GM13977 (cell line): ENCODE measurements around the gene LIPC.

Experiments
- DNase-seq: peaks from one replicate; pipeline ENCODE4 v3.0.0; 2012; ENCODE audit warnings: low spot score
- in situ Hi-C: fragments of 300-500 bp; cut with MboI; formaldehyde crosslinking; loops from one replicate; pipeline ENCODE4 v1.12.0; 2022; ENCODE audit warnings: low sequenced_read_pairs, low pct_unique_long_range_greater_than_20kb, mixed read lengths, inconsistent platforms; ENCODE audit not compliant: unreplicated experiment
- TF ChIP-seq, protein P1 (sequence below): IDR thresholded peaks from 2 replicates; pipeline ENCODE4 v1.5.1; 2012; ENCODE audit warnings: mild to moderate bottlenecking, control low read depth; ENCODE audit not compliant: insufficient read depth; ENCODE audit errors: extremely low read depth, missing control alignments

LIPC gene

DNA sequence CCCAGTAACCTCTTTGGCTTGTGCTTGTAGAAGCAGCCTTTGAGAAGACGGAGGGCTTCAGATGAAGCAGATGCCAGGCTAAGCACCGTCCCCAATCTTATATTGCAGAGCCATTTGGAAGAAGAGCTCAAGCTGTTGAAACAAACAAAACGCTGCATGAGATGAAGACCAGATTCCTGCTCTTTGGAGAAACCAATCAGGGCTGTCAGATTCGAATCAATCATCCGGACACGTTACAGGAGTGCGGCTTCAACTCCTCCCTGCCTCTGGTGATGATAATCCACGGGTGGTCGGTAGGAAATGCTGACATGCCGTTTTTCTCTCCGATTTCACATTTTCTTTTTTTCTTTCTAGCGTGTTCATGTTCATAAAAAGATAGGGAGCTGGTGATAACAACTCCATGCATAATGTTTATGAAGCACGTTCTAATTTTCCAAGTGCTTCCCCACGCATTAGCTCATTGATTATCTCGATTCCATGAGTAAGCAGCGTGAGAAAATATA, 106.5 kb downstream of the LIPC start:
- no peak for DNase-seq

DNA sequence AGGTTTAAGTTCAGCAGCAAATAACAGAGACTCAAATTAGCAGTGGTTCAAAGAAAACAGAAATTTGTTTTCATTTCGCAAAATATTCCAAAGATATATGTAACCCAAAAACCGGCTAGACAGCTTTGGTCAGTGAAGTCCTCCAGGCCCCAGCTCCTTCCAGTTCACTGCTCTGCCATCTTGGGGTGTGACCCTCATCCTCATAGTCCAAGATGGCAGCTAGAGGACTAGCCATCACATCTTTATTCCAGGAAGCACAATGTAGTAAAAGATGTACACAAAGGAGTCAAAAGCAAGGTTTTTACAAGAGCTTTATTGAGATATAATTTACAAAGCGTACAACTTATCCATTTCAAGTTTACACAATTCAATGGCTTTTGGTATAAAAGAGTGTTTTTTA, 107.1 kb downstream of the LIPC start:
- TF ChIP-seq, protein P1, sequence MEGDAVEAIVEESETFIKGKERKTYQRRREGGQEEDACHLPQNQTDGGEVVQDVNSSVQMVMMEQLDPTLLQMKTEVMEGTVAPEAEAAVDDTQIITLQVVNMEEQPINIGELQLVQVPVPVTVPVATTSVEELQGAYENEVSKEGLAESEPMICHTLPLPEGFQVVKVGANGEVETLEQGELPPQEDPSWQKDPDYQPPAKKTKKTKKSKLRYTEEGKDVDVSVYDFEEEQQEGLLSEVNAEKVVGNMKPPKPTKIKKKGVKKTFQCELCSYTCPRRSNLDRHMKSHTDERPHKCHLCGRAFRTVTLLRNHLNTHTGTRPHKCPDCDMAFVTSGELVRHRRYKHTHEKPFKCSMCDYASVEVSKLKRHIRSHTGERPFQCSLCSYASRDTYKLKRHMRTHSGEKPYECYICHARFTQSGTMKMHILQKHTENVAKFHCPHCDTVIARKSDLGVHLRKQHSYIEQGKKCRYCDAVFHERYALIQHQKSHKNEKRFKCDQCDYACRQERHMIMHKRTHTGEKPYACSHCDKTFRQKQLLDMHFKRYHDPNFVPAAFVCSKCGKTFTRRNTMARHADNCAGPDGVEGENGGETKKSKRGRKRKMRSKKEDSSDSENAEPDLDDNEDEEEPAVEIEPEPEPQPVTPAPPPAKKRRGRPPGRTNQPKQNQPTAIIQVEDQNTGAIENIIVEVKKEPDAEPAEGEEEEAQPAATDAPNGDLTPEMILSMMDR: no peak
- in situ Hi-C loops: no loop called here
- DNase-seq: no peak

More for the DNA sequence above, 106.5 kb downstream of the LIPC start:
- in situ Hi-C loops: no loop called here
- TF ChIP-seq, protein P1: no peak

DNA sequence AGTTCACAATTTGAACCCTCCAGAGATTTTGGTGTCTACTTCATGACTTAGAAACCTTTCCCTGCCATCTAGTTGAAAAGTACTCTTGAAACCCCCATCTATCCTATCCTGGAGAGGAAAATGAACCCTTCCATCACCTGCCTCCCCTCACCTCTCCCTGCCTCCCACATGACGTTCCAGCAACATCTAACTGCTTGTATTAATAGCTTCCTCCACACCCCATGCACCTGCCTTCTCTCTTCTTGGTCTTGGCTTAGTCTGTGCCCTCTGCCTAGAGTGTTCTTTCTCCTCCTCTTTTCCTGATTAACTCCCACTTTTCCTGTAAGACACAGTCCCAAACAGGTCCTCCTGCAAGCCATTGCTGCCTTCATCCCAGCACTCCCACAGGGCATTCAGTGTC, 107.8 kb downstream of the LIPC start:
- in situ Hi-C loops: no loop called here
- TF ChIP-seq, protein P1: no peak

DNA sequence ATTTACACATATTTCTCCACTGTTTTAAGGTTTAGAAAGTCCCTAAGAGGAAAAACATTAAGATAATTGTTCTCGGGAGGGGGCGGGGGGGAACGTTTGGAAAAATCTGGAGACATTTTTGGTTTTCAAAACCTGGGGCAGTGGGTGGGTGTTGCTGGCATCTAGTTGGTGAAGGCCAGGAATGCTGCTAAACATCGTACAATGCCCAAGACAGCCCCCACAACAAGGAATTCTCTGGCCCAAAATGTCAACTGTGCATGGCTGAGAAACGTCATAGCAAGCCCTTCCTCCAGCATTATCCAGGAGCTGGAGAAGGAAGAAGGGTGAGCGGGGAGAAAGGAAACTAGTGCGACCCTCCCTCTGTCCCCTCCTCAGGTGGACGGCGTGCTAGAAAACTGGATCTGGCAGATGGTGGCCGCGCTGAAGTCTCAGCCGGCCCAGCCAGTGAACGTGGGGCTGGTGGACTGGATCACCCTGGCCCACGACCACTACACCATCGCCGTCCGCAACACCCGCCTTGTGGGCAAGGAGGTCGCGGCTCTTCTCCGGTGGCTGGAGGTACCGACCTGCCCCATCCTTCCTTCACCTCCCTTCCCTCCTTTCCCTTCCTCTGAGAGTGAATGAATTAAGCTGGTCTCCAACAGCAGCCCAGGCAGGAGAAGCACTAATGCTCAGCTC, 109.8 kb downstream of the LIPC start:
- TF ChIP-seq, protein P1: no peak
- in situ Hi-C loops: no loop called here
- no peak for DNase-seq

More for the DNA sequence above, 107.8 kb downstream of the LIPC start:
- DNase-seq: no peak

GRCh38 chr15:58543664-58544335, 112.0 kb downstream of the LIPC start:
- no peak for DNase-seq
- TF ChIP-seq, protein P1: no peak
- in situ Hi-C loops: no loop called here

DNA sequence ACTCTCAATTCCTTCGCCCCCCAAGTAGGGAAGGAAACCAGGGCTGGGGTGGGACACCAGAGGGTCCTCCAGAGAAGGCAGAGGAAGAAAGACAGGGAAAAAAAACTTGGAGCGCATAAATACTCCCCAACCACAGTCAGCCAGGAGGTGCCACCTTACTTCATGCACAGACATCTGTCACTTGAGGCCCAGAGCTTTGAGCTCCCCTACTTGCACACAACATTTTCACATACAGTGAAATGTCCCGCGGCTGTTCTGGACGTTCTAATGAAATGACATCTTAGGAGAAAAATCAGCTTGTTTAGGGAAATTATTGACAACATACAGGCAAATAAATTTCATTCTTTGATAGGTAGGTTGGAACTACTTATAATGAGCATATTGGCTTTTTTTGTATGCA, 113.0 kb downstream of the LIPC start:
- TF ChIP-seq, protein P1: no peak
- no peak for DNase-seq

More for the DNA sequence above, 113.0 kb downstream of the LIPC start:
- in situ Hi-C loops: no loop called here
